GM12865 (cell line): ENCODE results near the gene DCLK1.

ENCODE experiments used
- DNase-seq: peaks from one replicate; pipeline ENCODE4 v3.0.0; 2010; ENCODE audit warnings: low read depth
- H3K4me3 ChIP-seq: 2 replicates; pipeline ENCODE4 v1.5.1; 2011; ENCODE audit warnings: mild to moderate bottlenecking, low read depth, low read length, control low read depth
- CTCF ChIP-seq: IDR thresholded peaks from 2 replicates; pipeline ENCODE4 v1.5.1; 2011; ENCODE audit warnings: low read length, control low read depth, low read depth, inconsistent platforms; ENCODE audit not compliant: insufficient read depth; ENCODE audit errors: missing control alignments

Gene DCLK1

GRCh38 chr13:35761440-35762252, 369.5 kb downstream of the DCLK1 start:
- TF ChIP-seq CTCF, result no peak
- no peak overlapping the region for H3K4me3 ChIP-seq
- no peak for DNase-seq

GRCh38 chr13:35760735-35761281, 370.4 kb downstream of the DCLK1 start:
- no peak for DNase-seq
- H3K4me3 ChIP-seq, result no peak overlapping the region
- TF ChIP-seq CTCF, result no peak

- TF ChIP-seq CTCF, result no peak
- no peak overlapping the region for H3K4me3 ChIP-seq
- DNase-seq, result no peak
Measured at GRCh38 chr13:35747594-35747993, 383.6 kb downstream of the DCLK1 start.

- H3K4me3 ChIP-seq, result no peak overlapping the region
- TF ChIP-seq CTCF, result no peak
- no peak for DNase-seq
Measured at GRCh38 chr13:35744566-35745178, 386.5 kb downstream of the DCLK1 start.

- no peak overlapping the region for H3K4me3 ChIP-seq
- DNase-seq, result no peak
- no peak for TF ChIP-seq CTCF
Measured at GRCh38 chr13:35744144-35744543, 387.0 kb downstream of the DCLK1 start.

- TF ChIP-seq CTCF, result no peak
Measured at GRCh38 chr13:35743165-35743564, 388.0 kb downstream of the DCLK1 start.

GRCh38 chr13:35741657-35742056, 389.5 kb downstream of the DCLK1 start:
- DNase-seq, result no peak
- no peak for TF ChIP-seq CTCF

More at GRCh38 chr13:35743165-35743564, 388.0 kb downstream of the DCLK1 start:
- H3K4me3 ChIP-seq, result no peak overlapping the region
- no peak for DNase-seq

More at GRCh38 chr13:35741657-35742056, 389.5 kb downstream of the DCLK1 start:
- no peak overlapping the region for H3K4me3 ChIP-seq
